ENCODE measurements around the gene RNF44.

Gene RNF44

DNA sequence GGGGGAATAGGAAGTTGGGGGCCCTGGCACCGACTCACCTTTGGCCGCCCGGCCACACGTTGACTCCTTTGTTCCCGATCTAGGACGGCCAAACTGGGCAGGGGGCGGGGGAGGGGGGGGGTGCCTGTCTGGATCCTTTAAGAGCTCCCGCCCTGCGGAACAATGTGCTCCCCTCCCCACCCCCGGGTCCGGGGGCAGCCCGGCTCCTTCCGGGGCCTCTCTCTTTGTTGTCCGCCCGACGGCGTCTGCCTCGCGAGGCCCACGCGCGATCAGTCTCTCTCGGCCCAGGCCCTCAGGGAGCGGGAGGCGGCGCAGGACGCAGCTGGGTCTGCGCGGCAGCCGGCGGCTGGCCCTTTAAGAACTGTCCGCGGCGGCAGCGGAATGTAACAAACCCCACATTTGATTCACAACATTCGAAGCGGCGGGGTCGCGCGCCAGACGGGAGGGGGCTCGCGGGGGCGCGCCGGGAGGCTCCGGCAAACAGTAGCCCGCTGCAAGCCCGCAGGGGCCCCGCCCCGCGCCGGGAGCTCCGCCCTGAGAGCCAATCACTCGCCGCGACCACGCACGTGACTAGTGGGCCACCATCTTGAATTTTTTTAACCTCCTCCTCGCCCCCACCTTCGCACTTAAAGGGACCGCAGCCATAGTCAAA, at the start of gene RNF44:
TSS of gene RNF44 (minus strand) at position 501 of the 652 bp plus-strand sequence. CDS start 4,930 bp downstream, outside the sequence.
- peak; percentile 97 to 98 for DNase-seq

DNA sequence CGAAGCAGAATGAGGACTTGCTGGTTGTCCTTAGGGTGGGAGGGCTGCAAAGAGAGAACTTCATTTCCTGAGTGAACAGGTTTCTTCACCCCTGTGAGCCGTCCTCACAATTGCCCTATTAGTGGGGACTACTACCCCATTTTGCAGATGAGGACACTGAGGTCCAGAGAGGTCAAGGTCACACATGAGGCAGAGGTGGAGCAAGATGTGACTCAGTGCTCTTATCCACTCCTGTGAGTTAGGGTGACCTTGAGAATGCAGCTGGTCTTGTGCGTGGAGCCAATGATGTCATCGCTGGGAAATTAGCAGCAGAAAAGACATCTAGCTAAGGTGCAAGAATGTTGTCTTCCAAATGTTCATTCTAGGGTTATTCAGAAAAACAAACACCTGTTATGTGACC, 45.9 kb upstream of the RNF44 start:
- no peak for DNase-seq

DNA sequence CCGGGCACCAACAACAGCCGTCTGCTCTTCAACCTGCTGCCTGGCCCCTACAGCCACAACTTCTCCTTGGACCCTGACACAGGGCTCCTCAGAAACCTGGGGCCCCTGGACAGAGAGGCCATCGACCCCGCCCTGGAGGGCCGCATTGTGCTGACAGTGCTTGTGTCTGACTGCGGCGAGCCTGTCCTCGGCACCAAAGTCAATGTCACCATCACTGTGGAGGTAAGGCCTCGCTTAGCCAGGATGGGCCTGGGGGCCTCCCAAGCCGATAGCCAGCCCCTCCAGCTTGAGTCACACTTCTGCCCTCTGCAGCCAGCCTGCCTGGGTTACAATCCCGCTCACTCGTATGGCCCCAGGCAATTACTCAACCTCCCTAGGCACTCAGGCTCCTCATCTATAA, 44.2 kb upstream of the RNF44 start:
- no peak for DNase-seq

DNA sequence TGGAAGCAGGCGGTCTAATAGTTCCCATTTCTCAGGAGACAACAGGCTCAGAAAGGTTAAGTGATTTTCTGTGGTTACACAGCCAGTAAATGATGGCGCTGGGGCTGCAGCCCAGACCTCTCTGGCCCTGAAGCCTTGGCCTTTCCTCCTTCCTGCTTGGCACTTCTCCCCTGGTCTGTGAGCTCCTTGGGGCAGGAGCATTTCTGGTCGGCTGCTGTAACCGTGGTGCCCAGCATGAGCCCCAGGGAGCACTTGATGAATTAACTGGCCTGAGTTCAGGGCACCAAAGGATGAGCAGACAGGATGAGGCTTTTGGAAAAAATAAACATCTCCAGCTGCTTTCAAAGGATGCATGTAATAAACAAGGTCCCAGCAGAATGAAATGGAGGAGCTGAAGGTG, 42.1 kb upstream of the RNF44 start:
- DNase-seq, result no peak

DNA sequence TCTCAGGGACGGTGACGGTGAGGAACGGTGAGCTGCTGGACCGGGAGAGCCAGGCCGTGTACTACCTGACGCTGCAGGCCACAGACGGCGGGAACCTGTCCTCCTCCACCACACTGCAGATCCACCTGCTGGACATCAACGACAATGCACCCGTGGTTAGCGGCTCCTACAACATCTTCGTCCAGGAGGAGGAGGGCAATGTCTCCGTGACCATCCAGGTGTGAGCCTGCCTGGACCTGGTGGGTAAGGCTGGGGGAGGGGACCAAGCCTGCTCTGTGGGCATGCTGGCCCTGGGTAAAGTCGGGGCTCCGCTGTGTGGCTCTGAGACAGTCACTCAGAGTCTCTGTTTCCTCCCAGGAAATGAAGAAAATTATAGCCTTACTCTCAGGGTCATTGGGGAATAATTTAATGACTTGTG, 41.2 kb upstream of the RNF44 start:
- peak; percentile 15 to 27 for DNase-seq

DNA sequence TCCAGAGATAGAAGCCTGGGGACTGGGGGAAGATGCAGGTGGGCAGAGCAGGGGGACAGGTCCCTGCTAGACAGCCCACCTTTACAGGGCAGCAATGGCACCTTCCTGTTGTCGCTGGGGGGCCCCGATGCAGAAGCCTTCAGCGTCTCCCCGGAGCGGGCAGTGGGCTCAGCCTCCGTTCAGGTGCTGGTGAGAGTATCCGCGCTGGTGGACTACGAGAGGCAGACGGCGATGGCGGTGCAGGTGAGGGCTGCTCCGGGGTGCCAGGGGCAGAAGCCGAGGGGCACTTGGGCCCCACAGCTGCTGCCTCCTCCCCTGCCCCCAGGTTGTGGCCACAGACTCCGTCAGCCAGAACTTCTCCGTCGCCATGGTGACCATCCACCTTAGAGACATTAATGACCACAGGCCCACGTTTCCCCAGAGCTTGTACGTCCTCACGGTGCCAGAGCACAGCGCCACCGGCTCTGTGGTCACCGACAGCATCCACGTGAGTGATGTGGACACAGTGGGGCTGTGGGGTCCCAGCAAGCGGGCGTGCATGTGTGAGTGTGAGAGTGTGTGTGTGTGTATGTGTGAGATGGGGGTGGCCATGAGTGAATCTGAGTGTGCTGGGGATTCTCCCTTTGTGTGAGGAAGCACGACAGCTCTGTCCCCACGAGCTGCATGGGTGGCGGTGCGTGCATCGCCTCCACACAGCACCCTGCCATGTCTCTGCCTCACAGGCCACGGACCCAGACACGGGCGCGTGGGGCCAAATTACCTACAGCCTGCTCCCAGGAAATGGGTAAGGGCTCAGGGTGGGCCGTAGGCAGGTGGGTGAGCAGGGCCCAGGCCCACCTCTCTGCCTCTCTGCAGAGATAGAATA, 40.3 kb upstream of the RNF44 start:
- DNase-seq, result no peak

DNA sequence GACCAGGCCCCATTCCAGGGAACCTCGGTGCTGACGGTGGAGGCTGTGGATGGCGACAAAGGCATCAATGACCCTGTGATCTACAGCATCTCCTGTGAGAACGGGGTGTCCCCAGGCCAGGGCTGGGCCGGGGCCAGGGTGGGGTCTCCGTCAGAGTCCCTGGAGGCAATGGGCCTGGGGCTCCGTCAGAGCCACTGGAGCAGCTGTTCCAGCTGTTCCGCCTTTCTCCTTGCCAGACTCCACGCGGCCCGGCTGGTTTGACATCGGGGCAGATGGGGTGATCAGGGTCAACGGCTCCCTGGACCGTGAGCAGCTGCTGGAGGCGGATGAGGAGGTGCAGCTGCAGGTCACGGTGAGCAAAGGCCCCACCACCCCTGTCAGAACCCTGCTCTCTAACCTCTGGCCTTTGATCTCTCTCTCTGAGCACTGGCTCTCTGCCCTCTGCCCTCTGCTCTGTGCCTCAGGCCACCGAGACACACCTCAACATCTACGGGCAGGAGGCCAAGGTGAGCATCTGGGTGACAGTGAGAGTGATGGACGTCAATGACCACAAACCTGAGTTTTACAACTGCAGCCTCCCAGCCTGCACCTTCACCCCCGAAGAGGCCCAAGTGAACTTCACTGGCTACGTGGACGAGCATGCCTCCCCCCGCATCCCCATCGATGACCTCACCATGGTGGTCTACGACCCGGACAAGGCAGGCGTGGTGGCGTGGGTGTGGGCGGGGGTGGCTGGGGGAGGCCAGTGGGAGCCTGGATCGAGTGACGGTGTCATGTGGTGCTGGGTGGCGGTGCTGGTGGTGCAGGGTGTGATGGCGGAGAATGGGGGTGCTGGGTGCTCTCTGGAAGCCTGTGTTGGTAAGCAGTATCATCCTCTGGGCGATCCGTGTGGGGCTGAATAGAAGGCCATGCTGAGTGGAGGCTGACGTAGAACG, 38.6 kb upstream of the RNF44 start:
- DNase-seq, result no peak

DNA sequence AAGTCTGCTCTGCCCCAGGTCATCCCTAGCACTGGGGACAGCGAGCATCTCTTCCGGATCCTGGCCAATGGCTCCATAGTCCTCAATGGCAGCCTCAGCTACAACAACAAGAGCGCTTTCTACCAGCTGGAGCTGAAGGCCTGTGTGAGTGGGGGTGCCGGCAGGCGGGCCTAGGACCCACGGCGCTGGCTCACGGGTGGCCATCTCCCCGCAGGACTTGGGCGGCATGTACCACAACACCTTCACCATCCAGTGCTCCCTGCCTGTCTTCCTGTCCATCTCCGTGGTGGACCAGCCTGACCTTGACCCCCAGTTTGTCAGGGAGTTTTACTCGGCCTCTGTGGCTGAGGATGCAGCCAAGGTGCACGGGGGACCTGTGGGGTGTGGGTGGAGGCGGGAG, 37.9 kb upstream of the RNF44 start:
- no peak for DNase-seq

DNA sequence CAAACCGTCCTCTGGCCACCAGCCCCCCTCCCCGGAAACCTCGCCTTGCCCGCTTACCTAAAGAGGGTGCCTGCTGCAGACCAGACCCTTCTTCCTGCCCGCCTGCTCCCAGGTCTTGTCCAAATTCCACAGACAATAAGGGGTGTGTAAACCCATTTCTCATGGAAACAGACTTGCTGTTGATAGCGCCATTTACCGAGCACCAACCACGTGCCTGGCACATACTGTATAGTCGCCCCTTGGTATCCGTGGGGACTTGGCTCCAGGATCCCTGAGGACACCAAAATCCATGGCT, 37.0 kb upstream of the RNF44 start:
- DNase-seq, result no peak

DNA sequence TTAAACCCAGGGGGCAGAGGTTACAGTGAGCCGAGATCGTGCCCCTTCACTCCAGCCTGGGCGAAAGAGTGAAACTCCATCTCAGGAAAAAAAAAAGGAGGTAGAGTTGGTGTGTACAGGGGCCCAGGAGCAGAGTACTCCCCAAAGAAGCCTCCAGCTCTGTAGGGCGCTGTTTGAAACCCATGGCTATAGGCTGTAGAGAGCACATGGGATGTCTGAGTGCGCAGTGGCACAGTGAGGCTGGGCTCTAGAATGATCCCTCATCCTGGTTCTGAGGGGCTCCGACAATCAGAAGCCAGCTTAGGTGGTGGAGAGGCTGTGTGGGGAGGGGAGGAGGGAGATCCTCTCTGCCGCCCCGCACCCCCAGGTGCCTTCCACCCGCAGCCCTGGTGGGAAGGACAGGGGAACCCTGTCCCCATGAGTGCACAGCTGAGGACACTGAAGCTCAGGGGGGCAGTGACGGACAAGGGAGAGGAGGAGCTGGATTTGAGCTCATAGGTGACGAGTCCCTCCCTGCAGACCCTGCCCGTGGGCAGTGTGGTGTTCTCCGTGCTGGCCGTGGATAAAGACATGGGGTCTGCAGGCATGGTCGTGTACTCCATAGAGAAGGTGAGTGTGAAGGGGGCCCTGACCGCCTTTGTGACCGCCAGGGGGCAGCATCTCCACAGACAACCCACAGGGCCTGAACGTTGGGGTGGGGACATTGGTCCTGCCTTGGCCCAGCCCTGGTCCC, 36.5 kb upstream of the RNF44 start:
- DNase-seq, result peak; percentile 61 to 80

DNA sequence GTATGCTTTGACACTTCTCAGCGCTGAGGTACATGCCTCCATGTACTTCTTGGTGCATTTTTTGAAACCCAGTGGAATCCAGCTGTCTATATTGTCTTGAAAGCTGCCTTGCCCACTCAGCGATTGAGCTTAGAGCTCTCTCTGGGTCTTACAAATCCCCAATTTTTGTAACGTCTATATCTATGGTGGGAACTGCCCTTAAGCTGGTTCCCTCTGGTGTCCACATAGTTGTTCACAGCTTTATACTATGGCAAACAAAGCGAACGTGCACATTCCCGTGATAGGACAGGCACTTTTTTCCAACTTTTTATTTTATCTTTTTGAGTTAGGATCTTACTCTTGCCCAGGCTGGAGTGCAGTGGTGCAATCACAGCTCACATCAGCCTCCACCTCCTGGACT, 32.8 kb upstream of the RNF44 start:
- DNase-seq, result no peak

DNA sequence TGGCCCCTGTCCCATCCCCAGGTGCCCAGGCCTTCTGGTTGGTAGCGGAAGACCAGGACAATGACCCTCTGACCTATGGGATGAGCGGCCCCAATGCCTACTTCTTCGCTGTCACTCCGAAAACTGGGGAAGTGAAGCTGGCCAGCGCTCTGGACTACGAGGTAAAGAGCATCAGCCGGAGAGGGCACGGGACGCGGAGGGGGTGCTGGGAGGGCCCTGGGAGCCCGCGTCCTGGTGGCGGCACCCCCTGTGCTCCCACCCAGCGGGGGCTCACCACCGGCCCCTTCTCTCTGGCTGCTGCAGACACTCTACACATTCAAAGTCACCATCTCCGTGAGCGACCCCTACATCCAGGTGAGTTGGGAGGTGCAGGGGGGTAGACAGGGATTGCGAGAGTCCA, 31.5 kb upstream of the RNF44 start:
- no peak for DNase-seq

DNA sequence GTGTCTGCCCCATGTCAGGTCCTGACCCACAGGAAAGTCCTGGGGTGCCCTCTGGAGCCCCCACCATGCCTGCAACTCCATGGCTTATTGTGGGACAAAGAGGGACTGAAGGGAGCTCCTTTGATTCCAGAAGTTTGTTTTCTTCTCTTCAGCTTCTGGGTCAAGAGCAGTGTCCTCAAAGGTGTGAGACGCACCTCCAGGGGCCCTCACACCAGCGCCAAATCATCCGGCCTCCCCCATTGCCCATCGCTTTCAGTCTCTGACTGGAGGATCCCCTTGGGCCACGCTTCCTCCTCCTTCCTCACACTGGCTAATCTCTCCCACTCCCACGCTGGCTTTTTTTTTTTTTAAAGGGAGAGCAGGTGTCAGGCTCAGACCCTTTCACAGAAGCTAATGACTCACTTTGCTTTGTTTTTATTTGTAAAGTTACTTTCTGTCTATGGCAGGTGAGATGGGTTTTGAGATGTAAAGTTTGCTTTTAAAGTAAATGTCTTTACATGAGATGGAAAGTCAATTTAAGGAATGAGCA, 28.6 kb upstream of the RNF44 start:
- no peak for DNase-seq

DNA sequence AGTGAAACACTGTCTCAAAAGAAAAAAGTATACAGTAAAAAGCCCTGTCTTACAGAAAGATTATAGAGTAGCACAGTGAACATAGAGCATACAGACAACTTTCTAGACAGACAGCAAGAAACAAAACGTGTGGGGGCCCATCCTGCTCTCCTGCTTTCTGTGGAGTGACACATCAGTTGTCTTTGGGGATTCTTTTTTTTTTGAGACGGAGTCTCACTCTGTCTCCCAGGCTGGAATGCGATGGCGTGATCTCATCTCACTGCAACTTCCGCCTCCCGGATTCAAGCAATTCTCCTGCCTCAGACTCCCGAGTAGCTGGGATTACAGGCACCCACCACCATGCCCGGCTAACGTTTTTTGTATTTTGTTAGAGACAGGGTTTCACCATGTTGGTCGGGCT, 26.8 kb upstream of the RNF44 start:
- DNase-seq, result no peak

DNA sequence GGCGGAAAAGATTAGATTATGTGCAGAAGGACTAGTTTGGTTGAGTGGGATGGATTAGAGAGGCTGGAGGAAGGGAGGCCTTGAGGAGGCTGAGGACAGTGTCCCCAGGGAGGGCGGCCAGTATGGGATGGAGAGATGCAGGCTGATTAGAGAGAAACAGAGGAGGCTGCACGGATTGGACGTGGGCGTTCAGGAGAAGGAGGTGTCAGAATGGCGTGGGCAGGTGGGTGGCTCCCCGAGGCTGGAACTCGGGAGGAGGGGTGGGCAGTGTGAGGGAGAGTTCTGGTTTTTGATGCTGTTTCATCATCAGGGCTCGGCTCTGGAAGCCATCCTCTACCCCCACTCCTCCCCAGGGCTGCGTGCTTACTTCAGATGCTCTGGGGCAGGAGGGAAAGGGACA, 25.0 kb upstream of the RNF44 start:
- peak in 1 of 2 experiments; percentile 26 for DNase-seq

DNA sequence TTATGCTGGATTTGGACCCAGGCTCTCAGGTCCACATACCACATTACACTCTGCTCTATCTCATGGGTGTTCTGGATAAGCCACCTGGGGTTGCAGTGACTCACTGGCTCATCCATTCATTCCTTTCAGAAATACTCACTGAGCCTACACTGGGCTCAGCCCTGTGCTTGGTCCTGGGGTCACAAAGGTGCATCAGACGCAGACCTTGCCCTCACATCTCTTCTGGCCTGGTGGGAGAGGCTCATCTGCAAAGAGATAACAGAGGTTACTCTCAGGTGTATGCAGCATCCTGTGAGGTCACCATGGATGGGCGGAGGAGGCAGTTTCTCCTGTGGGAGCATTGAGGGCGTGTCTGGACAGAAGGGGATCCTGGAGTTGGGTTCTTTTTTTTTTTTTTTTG, 24.1 kb upstream of the RNF44 start:
- no peak for DNase-seq

DNA sequence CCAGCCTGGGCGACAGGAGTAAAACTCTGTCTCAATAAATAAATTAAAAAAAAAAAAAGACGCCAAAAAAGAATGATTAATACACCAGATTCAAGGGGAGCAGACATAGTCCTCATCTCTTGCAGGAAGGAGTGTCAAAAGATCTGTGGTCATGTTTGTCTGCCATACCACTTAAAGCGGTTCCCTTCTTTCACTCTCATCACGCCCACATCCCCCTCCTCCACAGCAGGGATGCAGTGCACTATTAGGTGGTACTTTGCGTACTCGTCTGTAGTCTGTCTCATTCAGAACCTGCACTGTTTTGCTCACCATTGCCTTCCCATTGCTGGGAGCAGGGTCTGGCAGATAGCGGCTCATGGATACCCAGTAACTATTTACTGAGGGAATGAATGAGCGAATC, 23.2 kb upstream of the RNF44 start:
- peak in 1 of 2 experiments; percentile 46 for DNase-seq

DNA sequence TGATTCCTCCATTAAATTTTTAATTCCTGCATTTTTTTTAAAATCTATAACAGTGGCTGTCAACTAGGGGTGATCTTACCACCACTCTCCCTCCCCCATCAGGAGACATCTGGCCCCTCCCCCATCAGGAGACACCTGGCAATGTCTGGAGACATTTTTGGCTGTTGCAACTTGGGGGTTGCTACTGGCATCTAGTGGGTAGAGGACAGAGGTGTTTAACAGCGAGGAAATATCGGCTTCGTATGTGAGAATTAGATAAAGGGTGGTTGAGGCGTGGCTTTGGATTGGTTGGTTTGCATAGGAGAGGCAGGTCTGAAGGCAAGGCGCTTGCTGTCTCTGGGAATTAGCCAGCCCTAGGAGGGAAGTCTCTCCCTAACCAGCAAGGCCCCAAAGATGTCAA, 22.5 kb upstream of the RNF44 start:
- DNase-seq, result no peak

DNA sequence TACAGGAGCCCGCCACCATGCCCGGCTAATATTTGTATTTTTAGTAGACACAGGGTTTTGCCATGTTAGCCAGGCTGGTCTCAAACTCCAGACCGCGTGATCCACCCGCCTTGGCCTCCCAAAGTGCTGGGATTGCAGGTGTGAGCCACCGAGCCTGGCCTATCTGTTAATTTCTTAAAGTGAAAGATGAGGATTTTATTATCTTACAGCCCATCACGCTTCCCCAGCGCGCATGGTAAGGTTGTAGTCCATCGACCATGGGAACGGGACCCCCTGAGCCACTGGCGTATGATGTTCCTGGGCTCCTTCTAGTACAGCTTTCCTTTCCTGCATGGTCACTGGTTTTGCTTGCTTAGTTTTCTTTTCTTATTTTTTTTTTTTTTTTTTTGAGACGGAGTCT, 20.6 kb upstream of the RNF44 start:
- no peak for DNase-seq

DNA sequence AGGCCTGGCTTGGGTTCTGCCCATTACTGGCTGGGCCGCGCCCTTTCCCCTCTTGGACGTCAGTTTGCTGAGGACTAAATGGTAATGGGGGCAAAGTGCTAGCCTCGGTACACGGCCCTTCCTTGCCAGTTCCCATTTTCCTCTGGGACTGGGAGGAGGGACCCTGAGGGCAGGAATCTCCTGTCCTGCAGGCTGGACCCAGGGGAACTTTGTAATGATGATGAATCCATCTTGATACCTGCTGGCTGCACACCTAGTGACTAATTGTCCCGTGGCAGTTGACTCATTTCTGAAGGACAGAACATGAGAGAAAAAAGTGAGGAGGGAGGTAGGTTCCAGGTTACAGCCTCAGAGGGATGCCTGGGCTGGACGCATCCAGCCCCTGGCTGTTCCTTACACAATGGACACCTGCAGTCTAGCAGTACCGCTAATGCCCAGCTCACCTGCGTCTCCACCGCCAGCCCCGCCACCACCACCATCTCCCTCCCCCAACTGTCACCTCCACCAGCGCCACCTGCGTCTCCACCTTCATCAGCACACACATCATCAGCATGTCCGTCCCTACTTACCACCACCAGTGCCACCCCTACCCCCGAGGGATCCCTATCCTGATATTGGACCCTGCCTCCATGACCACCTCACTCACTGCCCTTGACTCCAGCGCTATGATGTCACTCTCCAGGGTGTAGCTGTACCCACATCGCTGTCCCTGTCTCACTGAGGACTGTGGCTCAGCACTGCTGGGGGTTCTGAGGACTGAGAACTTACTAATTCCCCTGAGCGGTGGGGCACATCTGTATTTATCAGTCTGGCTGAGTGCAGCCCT, 16.3 kb upstream of the RNF44 start:
- DNase-seq, result no peak

DNA sequence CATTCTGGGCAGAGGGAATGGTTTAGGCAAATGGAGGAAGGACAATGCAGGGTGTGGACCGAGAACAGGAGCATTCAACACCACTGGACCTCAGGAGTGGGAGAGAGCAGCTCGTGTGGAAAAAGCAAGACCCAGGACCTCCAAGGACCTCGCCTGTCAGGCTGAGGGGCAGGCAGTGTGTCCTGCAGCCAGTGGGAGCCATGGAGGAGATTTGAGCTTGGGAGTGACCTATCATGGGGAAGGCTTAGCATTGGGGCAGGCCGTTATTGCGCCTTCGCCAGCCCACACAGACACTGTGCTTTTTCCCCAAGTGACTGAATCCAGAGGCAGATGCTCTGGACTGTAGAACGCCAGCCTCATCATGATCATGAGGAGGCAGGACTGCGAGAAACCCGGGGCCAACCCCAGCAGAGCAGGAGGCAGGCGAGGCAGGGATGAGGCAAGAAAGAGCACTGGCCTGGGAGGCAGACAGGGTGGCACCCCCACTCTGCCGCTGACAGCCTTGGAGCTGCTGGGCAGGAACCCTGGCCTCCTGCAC, 15.2 kb upstream of the RNF44 start:
- no peak for DNase-seq
